Measurements from ENCODE around the gene SUCLA2. TPM values are rescaled to one million over a fixed set of nuclear protein-coding genes. Genes with fewer than 3 reads are reported as not detected.

The SUCLA2 gene
- total and polyA plus RNA-seq, 8 donors: 35.7 to 74.0 (median 60.8) TPM

DNA sequence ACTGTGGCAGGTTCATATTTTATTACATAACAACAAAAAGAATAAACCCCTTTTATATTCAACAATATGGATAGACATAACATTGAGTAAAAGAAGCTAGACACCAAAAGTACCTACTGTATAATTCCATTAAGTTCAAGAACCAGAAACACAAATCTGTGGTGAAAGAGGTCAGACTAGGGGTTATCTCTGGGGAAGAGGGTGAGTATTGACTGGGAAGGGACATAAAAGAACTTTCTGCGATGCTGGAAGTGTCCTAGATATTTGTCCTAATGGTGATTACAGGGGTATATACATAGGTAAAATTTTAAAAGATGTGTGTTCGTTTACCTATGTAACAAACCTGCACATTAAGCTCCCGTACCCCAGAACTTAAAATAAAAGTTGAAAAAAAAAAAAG lies 103.0 kb downstream of the SUCLA2 start:
- Histone ChIP-seq H3K27ac (no peak overlapping the region), H3K4me1 (no peaks in the 10 kb centered on the region), H3K36me3 (no peaks in the 10 kb centered on the region), H3K27me3 (no peaks in the 10 kb centered on the region), H3K4me3 (no peak overlapping the region), H3K9me3 (no peaks in the 10 kb centered on the region)
- DNase-seq (no peak), ATAC-seq (no peak)
- intact Hi-C loops (cut with DNase I): no loop called here
- no peak for TF ChIP-seq CTCF (IDR thresholded peaks at IDR 0.05)

DNA sequence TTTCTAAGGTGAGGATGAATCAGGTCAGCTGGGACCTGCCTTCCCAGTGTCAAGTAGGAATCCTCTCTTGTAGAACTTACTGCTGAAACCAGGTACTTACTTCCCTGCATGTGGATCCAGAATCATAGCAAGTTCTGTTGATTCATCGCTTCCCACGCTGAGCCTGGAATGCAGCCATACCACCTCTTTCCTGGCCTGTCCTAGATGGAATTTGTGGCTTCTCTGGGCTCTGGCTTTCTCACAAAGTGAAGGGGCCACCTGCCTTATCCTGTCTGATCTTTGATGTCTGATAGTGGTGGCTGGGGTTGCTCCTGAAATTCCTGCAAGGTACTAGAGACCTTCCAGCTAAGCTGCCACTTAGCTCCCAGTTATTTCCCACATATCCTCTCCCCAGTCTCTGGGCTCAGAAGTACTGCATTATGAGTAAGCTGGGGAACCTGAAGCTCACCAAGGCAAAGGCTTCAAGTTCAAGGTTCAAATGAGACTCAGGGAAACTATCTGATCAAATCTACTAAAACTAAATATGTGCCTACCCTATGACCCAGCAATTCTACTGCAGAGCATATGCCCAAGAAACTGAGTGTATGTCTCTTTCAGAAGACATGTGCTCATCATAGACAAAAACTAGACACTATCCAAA lies 103.5 kb downstream of the SUCLA2 start:
- Histone ChIP-seq H3K27ac (no peak overlapping the region), H3K4me3 (no peak overlapping the region), H3K27me3 (no peaks in the 10 kb centered on the region), H3K4me1 (no peaks in the 10 kb centered on the region), H3K9me3 (no peaks in the 10 kb centered on the region), H3K36me3 (no peaks in the 10 kb centered on the region)
- ATAC-seq (no peak), DNase-seq (no peak)
- no peak for TF ChIP-seq CTCF (IDR thresholded peaks at IDR 0.05)
- intact Hi-C loops (cut with DNase I): no loop called here

DNA sequence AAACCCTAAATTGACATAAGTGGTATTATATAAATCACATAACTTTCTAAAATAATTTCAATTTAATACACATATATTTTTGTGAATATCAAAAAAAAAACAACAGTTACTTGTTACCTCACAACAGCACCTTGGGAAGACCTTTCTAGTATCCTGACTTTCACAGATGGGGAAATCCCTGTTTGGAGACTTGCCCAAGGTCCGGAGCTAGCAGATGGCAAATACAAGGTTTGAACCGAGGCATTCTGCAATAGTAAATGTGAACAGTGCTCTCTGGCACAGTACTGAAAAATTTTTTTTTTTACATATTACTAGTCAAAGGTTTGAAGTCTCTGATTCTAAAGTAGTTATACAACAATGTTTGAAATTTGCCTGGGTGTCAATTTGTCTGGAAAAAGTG lies 104.5 kb downstream of the SUCLA2 start:
- no peaks in the 10 kb centered on the region for H3K27me3 ChIP-seq
- DNase-seq: no peak
- H3K4me1 ChIP-seq: no peaks in the 10 kb centered on the region
- TF ChIP-seq CTCF (IDR thresholded peaks at IDR 0.05): no peak
- no peak for ATAC-seq
- no peak overlapping the region for H3K4me3 ChIP-seq
- no peak overlapping the region for H3K27ac ChIP-seq
- no peaks in the 10 kb centered on the region for H3K36me3 ChIP-seq
- intact Hi-C loops (cut with DNase I): no loop called here
- H3K9me3 ChIP-seq: no peaks in the 10 kb centered on the region

- Histone ChIP-seq H3K36me3 (no peaks in the 10 kb centered on the region), H3K4me3 (no peak overlapping the region), H3K9me3 (no peaks in the 10 kb centered on the region), H3K27me3 (no peaks in the 10 kb centered on the region), H3K27ac (no peak overlapping the region), H3K4me1 (no peaks in the 10 kb centered on the region)
- intact Hi-C loops (cut with DNase I): no loop called here
- DNase-seq (no peak), ATAC-seq (no peak)
- no peak for TF ChIP-seq CTCF (IDR thresholded peaks at IDR 0.05)
Observed at GRCh38 chr13:47896111-47896510, 105.0 kb downstream of the SUCLA2 start.

DNA sequence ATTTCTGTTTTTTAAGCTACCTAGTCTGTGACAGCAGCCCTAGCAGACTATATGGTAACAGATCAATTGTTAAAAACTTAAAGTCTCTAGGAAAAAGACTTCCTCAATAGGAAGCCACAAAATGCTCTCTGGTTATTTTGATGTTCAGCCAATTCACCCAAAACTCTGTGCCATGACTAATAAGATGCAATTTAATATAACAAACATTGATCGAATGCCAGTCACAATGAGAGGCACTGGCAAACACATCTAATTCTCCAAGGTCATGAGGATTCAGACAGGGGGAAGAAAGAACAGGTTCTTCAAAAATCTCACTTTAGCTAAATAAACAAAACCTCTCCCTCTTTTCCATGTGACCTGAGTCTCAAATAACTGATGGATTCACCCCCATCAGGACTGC lies 107.5 kb downstream of the SUCLA2 start:
- DNase-seq (no peak), ATAC-seq (no peak)
- no peaks in the 10 kb centered on the region for H3K36me3 ChIP-seq
- H3K27me3 ChIP-seq: no peaks in the 10 kb centered on the region
- H3K27ac ChIP-seq: no peak overlapping the region
- TF ChIP-seq CTCF (IDR thresholded peaks at IDR 0.05): no peak
- H3K4me1 ChIP-seq: no peaks in the 10 kb centered on the region
- H3K9me3 ChIP-seq: no peaks in the 10 kb centered on the region
- intact Hi-C loops (cut with DNase I): no loop called here
- no peak overlapping the region for H3K4me3 ChIP-seq

Other genes with a start within 250 kb of the SUCLA2 start
- gene NUDT15, start 36.5 kb upstream of the SUCLA2 start, total RNA-seq: 10 to 100 TPM; 15.8 to 16.0 TPM
- 10 to 100 TPM; 18.1 to 22.2 (median 19.7) TPM for gene NUDT15, start 36.5 kb upstream of the SUCLA2 start, polyA plus RNA-seq (ENCODE audit: insufficient read length in 6 of 6)
- 10 to 100 TPM; 41.1 to 45.2 TPM for gene MED4, start 93.8 kb upstream of the SUCLA2 start, total RNA-seq
- gene MED4, start 93.8 kb upstream of the SUCLA2 start, polyA plus RNA-seq (ENCODE audit: insufficient read length in 6 of 6): 10 to 100 TPM; 71.4 to 84.0 (median 79.2) TPM
- 100 to 1,000 TPM; 581 to 609 TPM for gene ITM2B, start 231.9 kb upstream of the SUCLA2 start, total RNA-seq
- gene ITM2B, start 231.9 kb upstream of the SUCLA2 start, polyA plus RNA-seq (ENCODE audit: insufficient read length in 6 of 6): 100 to 1,000 TPM; 530 to 683 (median 635) TPM

Data from left lung (tissue), 10 donors.